Endothelial cell of umbilical vein (primary cell): ENCODE results near the gene CAND2. TPM values are rescaled to one million over a fixed set of nuclear protein-coding genes. Genes with fewer than 3 reads are reported as not detected.

Experiments used
- BruUV-seq: library from RNA; stranded (reverse); fragments of 400-500 nt; replicated peaks from 2 replicates; lab custom pipeline; 2021; lab: Mats Ljungman, UMichigan
- CTCF ChIA-PET: fragments of 300-600, 350-600 bp; sonication (Branson Sonifier 250); formaldehyde crosslinking; loops from one replicate; lab custom pipeline; 2021; ENCODE audit warnings: antibody characterized with exemption, inconsistent platforms; lab: Charles Lee
- POLR2A ChIA-PET: fragments of 300-600, 350-600 bp; sonication (Branson Sonifier 250); formaldehyde crosslinking; loops from one replicate; lab custom pipeline; 2021; ENCODE audit warnings: antibody characterized with exemption, inconsistent platforms; lab: Charles Lee
- DNase-seq: peaks from one replicate; pipeline ENCODE4 v3.0.0-alpha.2; 2011; ENCODE audit warnings: low read depth, low spot score
- FAIRE-seq: peaks from 2 replicates; lab custom pipeline; 2011; peaks lifted over from hg19 to GRCh38; lab: Jason Lieb, UNC
- H2AFZ ChIP-seq: 2 replicates; pipeline ENCODE4 v1.6.0; 2012; ENCODE audit warnings: low read depth, low read length, control low read depth, inconsistent platforms
- H3K27ac ChIP-seq: 2 replicates; pipeline ENCODE4 v1.5.1; 2011; ENCODE audit warnings: low read depth, mild to moderate bottlenecking, control low read depth, low read length, moderate library complexity; ENCODE audit not compliant: insufficient read depth
- H3K27me3 ChIP-seq, 2 experiments: 2 replicates each; pipeline versions ENCODE4 v1.6.0 to v1.6.1; 2011; ENCODE audit warnings: low read length in 2 of 2, mixed read lengths in 1 of 2; ENCODE audit not compliant: control insufficient read depth in 2 of 2, insufficient read depth in 2 of 2
- H3K36me3 ChIP-seq, 2 experiments: 2 replicates in 1 of 2; 3 replicates in 1 of 2; pipeline ENCODE4 v1.5.1; 2011; ENCODE audit warnings: low read length in 2 of 2, mild to moderate bottlenecking in 1 of 2, moderate library complexity in 1 of 2; ENCODE audit not compliant: control insufficient read depth in 2 of 2, insufficient read depth in 2 of 2; ENCODE audit errors: extremely low read depth in 1 of 2
- H3K4me1 ChIP-seq: 3 replicates; pipeline ENCODE4 v1.5.1; 2011; ENCODE audit warnings: mild to moderate bottlenecking, low read length; ENCODE audit not compliant: control insufficient read depth, insufficient read depth; ENCODE audit errors: extremely low read depth
- H3K4me2 ChIP-seq: 2 replicates; pipeline ENCODE4 v1.6.1; 2011; ENCODE audit warnings: low read length, control low read depth, mixed read lengths; ENCODE audit not compliant: insufficient read depth
- H3K4me3 ChIP-seq, 3 experiments: fragments of 200-600 bp in 1 of 3; sonication (generic), shearing (Covaris generic) in 1 of 3; replicated peaks in 1 of 3; 2 replicates each; pipeline ENCODE4 v1.5.1; 2011 to 2016; ENCODE audit warnings: control low read depth in 3 of 3, low read length in 3 of 3, mild to moderate bottlenecking in 2 of 3, inconsistent platforms in 1 of 3, low read depth in 1 of 3, moderate library complexity in 1 of 3; ENCODE audit not compliant: insufficient read depth in 1 of 3
- H3K79me2 ChIP-seq: 2 replicates; pipeline ENCODE4 v1.6.0; 2012; ENCODE audit warnings: low read length, inconsistent platforms; ENCODE audit not compliant: control insufficient read depth, insufficient read depth
- H3K9ac ChIP-seq: replicated peaks from 2 replicates; pipeline ENCODE3; 2011; ENCODE audit warnings: low read length, control low read depth; ENCODE audit not compliant: insufficient read depth; ENCODE audit errors: extremely low read depth
- H3K9me1 ChIP-seq: replicated peaks from 3 replicates; pipeline ENCODE4 v1.6.0; 2011; ENCODE audit warnings: mild to moderate bottlenecking, low read length; ENCODE audit not compliant: control insufficient read depth, insufficient read depth; ENCODE audit errors: extremely low read depth
- H3K9me3 ChIP-seq: replicated peaks from 2 replicates; pipeline ENCODE4 v1.5.1; 2012; ENCODE audit warnings: low read length, inconsistent platforms; ENCODE audit not compliant: control insufficient read depth, insufficient read depth
- H4K20me1 ChIP-seq: replicated peaks from 2 replicates; pipeline ENCODE3; 2011; ENCODE audit warnings: mild to moderate bottlenecking, low read length; ENCODE audit not compliant: control insufficient read depth, insufficient read depth; ENCODE audit errors: extremely low read depth
- CTCF ChIP-seq, 2 donors: IDR thresholded peaks; 1 replicate in 1 of 2; 2 replicates in 1 of 2; pipeline ENCODE4 v1.5.1; 2011; ENCODE audit warnings: low read length in 2 of 2, mild to moderate bottlenecking in 2 of 2, moderate library complexity in 2 of 2, control low read depth in 1 of 2, inconsistent platforms in 1 of 2, low read depth in 1 of 2; ENCODE audit not compliant: insufficient read depth in 1 of 2; ENCODE audit errors: extremely low read depth in 1 of 2
- GATA2 ChIP-seq: IDR thresholded peaks from 2 replicates; pipeline ENCODE4 v1.7.0; 2011; ENCODE audit warnings: low read depth, mild to moderate bottlenecking, moderate library complexity, mixed read lengths, low read length; ENCODE audit not compliant: insufficient read length, insufficient read depth
- JUN ChIP-seq: IDR thresholded peaks from 2 replicates; pipeline ENCODE4 v1.6.1; 2011; ENCODE audit warnings: borderline replicate concordance, low read depth; ENCODE audit not compliant: insufficient read length, insufficient read depth
- MAX ChIP-seq: IDR thresholded peaks from 2 replicates; pipeline ENCODE4 v1.6.1; 2011; ENCODE audit not compliant: insufficient read depth, insufficient read length
- MYC ChIP-seq: IDR thresholded peaks from one replicate; pipeline ENCODE4 v1.6.1; 2011; ENCODE audit warnings: mild to moderate bottlenecking, low read depth, low read length
- POLR2AphosphoS5 ChIP-seq: IDR thresholded peaks from 2 replicates; pipeline ENCODE4 v1.6.1; 2012; ENCODE audit warnings: low read depth, mild to moderate bottlenecking, control low read depth, low read length, moderate library complexity; ENCODE audit not compliant: insufficient read depth
- dilution Hi-C: fragments of 300-500 bp; cut with MboI; formaldehyde crosslinking; loops from one replicate; pipeline ENCODE4 v1.15.0; 2019; ENCODE audit warnings: low sequenced_read_pairs; ENCODE audit not compliant: extremely low pct_ligation_motif_present
- intact Hi-C: fragments of 100-400 bp; cut with micrococcal nuclease; formaldehyde crosslinking; loops from one replicate; pipeline ENCODE4 v1.10.0; 2022
- polyA plus RNA-seq, 4 experiments: library from polyadenylated mRNA; depleted of rRNA in 3 of 4; stranded (reverse) in 3 of 4; unstranded in 1 of 4; fragments of >200 nt; gene quantifications; 2 replicates each; pipeline versions ENCODE4 v1.2.1 to v1.2.3, GENCODE V29; 2011 to 2012; ENCODE audit warnings: missing spikeins in 1 of 4
- small RNA-seq: library from RNA; depleted of rRNA; stranded (forward); fragments of <200 nt; gene quantifications from one replicate; pipeline ENCODE3, GENCODE V24; 2012; ENCODE audit warnings: low replicate concordance, low read depth; ENCODE audit not compliant: insufficient read depth, insufficient read length
- total RNA-seq: library from RNA; stranded (reverse); gene quantifications from 2 replicates; pipeline ENCODE4 v1.2.3, GENCODE V29; 2021

Gene CAND2
- total and polyA plus RNA-seq, 2 donors (not counting 3 experiments of a cell fraction or from before 2014, with no cell fraction given): 7.1 to 11.0 TPM

- H3K27ac ChIP-seq: no peak overlapping the region
- no peaks in the 10 kb centered on the region for H3K36me3 ChIP-seq
- peaks cover 4 to 11% of the 10 kb centered on the region in 2 experiments for H3K27me3 ChIP-seq
- no peak overlapping the region for H3K9ac ChIP-seq
- no peaks in the 10 kb centered on the region for H3K4me1 ChIP-seq
- dilution Hi-C loops (no loop called here), intact Hi-C loops (no loop called here)
- ChIA-PET POLR2A (no interaction called here), CTCF (interaction anchor here (1.1 kb wide), 1 partner anchor 111 kb away, joined by 3 read pairs; no protein-coding TSS in a partner anchor)
- no peaks in the 10 kb centered on the region for H3K9me3 ChIP-seq
- no peaks in the 10 kb centered on the region for H3K9me1 ChIP-seq
- no peak overlapping the region for H3K4me2 ChIP-seq
- DNase-seq (no peak), FAIRE-seq (no peak)
- TF ChIP-seq POLR2AphosphoS5: no peak
- no peak for TF ChIP-seq GATA2
- TF ChIP-seq MYC: no peak
- no peak for TF ChIP-seq MAX
- no peak for TF ChIP-seq JUN
- TF ChIP-seq CTCF (IDR thresholded peaks at IDR 0.05; ENCODE audit: extremely low read depth in 1 of 2, insufficient read depth in 1 of 2, low read depth in 1 of 2, low read length in 2 of 2): no peak
- H2AFZ ChIP-seq: no peak overlapping the region
- no peak overlapping the region for H3K4me3 ChIP-seq
- BruUV-seq: no TSS peak
- H4K20me1 ChIP-seq: no peaks in the 10 kb centered on the region
- H3K79me2 ChIP-seq: no peaks in the 10 kb centered on the region
Measured at GRCh38 chr3:12884186-12884680, 87.8 kb downstream of the CAND2 start.

Small RNA genes within 50 kb of the gene (small RNA-seq; reads per million reads assigned to genes)
- not detected for gene AC034198.1

Other genes with a start within 250 kb of the CAND2 start
- 26.4 and 27.3 TPM in 2 replicates for gene MKRN2, start 239.6 kb upstream of the CAND2 start, total RNA-seq
- gene MKRN2, start 239.6 kb upstream of the CAND2 start, polyA plus RNA-seq: 28.0 and 29.9 TPM in 2 replicates
- gene RAF1, start 132.6 kb upstream of the CAND2 start, total RNA-seq: 73.8 and 86.1 TPM in 2 replicates
- 86.2 and 88.8 TPM in 2 replicates for gene RAF1, start 132.6 kb upstream of the CAND2 start, polyA plus RNA-seq
- gene TMEM40, start 37.4 kb upstream of the CAND2 start, total RNA-seq: not detected in 2 replicates
- gene TMEM40, start 37.4 kb upstream of the CAND2 start, polyA plus RNA-seq: not detected in 2 replicates
- 1,569 and 1,588 TPM in 2 replicates for gene RPL32, start 44.9 kb downstream of the CAND2 start, total RNA-seq
- 1,075 and 1,147 TPM in 2 replicates for gene RPL32, start 44.9 kb downstream of the CAND2 start, polyA plus RNA-seq